T-helper 2 cell (primary cell): ENCODE measurements around the gene PNKD.
A peak's percentile ranks its signal among the peaks of the same experiment; 100 is the strongest.

Source experiments
- DNase-seq, 5 experiments: peaks; one replicate each; pipeline versions ENCODE4 v3.0.0 to v3.0.0-alpha.2; 2012 to 2022

Gene PNKD

DNA sequence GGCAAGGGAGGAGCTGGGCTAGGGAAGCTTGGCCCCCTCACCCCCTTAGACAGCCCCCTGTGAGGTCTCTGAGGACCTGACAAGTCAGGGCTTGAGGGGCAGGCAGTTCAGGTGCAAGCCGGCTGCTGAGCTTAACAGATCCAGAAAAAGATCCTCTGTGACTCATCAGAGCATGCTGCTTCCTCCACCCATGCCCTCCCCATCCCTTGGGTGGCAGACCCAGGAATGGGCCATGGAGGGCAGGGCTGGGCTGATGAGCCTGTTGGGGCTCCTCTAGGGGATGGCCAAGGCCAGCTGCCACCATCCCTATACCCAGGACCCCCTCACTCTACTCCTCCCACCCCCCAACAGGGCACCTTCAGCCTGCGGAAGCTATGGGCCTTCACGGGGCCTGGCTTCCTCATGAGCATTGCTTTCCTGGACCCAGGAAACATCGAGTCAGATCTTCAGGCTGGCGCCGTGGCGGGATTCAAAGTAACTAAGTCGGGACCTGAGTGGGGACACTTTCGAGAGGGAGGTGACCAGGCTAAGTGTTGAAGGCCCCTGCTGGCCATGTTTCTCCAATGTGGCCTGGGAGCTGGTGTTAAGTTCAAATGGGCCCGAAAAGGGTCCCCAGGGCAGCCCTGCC, 113.7 kb downstream of the PNKD start:
- DNase-seq, result no peak

DNA sequence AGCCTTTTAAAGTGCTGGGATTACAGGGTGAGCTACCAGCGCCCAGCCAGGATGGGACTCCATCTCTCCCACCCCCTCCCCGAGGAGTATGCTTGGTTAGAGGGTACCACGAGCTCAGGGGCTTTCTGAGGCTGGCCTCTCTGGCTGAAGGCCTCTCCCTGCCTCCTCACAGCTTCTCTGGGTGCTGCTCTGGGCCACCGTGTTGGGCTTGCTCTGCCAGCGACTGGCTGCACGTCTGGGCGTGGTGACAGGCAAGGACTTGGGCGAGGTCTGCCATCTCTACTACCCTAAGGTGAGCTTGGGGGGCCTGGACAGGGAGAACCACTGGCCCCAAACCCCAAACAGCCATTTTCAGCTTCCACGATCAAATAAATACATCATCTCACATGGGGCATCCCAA, 114.7 kb downstream of the PNKD start:
- no peak for DNase-seq

DNA sequence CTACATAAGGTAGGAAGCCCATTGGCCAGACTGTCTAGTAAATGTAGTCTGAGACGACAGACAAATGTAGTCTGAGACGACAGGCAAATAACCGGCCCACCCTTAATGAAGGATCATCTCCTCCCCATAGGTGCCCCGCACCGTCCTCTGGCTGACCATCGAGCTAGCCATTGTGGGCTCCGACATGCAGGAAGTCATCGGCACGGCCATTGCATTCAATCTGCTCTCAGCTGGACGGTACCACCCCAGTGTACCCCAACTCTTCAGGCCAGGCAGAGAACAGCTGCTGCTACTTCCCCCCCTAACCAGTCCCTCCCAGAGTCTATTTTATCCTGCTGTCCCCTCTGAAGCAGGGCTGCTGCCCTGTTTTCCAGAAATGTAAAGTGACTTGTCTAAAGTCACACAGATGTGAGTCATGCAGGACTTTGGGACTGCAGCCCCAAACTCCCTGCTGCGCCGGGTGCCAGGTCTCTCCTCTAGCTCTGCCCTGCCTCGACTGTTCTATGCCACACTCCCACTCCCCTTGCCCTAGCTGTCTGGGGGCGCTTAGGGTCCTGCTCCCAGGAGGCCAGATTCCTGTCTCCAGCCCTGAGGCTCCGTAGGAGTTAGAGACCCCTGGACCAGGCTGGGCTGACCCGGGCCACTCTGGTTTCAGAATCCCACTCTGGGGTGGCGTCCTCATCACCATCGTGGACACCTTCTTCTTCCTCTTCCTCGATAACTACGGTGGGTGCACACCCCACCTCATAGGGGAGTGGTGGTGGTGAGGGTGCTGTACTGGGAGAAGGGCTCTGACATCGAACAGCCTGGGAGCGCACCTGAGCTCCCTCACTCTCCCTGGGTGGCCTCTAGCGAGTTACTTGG, 116.4 kb downstream of the PNKD start:
- no peak for DNase-seq

DNA sequence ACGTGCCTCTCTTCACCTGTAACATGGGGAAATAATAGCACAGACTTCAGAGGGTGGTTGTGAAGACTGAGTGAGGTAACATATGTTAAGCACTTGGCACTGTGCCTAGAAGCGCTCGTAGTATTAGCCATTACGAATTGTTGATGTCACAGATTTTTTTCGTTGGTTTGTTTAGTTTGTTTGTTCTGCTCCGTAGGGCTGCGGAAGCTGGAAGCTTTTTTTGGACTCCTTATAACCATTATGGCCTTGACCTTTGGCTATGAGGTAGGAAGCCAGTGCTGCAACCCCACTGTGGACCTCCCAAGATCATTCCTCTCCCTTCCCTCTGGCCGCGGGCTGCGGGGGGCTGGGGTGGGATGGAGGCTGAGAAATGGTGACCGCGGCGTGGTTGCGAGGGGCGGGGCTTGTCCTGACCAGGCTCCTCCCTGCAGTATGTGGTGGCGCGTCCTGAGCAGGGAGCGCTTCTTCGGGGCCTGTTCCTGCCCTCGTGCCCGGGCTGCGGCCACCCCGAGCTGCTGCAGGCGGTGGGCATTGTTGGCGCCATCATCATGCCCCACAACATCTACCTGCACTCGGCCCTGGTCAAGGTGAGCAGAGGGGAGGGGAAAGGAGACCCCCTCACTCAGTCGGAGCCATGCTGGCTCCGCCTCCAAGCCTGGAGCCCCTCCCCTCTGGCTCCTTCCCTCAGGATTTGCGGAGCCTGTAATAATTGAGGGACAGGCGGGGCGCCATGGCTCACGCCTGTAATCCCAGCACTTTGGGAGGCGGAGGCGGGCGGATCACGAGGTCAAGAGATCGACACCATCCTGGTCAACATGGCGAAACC, 117.3 kb downstream of the PNKD start:
- no peak for DNase-seq

DNA sequence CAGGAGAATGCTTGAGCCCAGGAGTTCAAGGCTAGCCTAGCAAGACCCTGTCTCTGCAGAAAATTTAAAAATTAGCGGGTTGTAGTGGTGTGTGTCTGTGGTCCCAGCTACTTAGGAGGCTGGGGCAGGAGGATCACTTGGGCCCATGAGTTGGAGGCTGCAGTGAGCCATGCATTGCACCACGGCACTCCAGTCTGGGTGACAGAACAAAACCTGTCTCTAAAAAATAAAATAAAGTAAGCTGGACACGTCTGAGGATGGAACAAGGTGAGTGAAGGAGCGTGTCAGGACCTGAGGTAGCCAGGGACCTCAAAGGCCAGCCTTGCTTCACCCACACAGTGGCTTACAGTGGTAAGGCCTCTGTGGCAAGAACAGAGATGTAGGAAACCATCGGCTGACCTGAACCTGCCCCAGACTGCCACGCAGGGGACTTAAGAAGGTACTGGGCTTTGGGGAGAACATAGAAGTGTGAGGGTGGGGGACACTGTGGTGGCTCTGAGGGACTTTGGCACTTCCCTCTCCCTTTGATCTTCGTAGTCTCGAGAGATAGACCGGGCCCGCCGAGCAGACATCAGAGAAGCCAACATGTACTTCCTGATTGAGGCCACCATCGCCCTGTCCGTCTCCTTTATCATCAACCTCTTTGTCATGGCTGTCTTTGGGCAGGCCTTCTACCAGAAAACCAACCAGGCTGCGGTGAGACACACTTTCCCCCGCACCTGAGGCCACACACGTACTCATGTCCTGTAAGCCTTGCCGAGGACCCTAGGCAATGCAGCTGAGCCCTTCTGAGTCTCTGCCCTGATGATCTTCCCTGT, 119.2 kb downstream of the PNKD start:
- no peak for DNase-seq

- no peak for DNase-seq
Measured at GRCh38 chr2:218391202-218391601, 120.9 kb downstream of the PNKD start.

GRCh38 chr2:218392459-218392858, 122.1 kb downstream of the PNKD start:
- DNase-seq, result no peak

GRCh38 chr2:218392891-218393462, 122.7 kb downstream of the PNKD start:
- DNase-seq, result no peak

DNA sequence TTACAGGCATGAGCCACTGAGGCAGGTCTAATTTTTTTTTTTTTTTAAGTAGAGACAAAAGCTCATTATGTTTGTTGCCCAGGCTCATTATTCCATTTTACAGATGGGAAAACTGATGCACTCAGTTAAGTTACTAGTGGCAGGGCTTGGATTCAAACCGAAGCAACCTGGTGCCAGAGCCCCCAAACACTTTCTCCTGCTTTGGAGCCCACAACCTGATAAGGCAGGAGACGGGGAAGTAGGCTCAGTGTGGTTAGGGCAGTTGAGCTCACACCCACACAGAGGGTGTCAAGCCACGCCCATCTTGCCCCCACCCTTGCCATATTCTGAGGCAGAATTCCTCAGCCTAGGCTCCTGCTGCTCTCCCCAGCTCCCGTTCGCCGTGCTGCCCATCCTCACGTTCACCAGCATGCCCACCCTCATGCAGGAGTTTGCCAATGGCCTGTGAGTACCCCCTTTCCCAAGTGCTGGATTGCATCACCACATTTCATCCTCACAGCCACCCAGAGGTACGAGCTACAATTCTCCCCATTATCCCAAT, 123.5 kb downstream of the PNKD start:
- DNase-seq, result peak in 2 of 5 experiments; percentile 51 to 56

GRCh38 chr2:218394298-218395089, 124.2 kb downstream of the PNKD start:
- no peak for DNase-seq

- no peak for DNase-seq
Measured at GRCh38 chr2:218395090-218395444, 124.7 kb downstream of the PNKD start.

DNA sequence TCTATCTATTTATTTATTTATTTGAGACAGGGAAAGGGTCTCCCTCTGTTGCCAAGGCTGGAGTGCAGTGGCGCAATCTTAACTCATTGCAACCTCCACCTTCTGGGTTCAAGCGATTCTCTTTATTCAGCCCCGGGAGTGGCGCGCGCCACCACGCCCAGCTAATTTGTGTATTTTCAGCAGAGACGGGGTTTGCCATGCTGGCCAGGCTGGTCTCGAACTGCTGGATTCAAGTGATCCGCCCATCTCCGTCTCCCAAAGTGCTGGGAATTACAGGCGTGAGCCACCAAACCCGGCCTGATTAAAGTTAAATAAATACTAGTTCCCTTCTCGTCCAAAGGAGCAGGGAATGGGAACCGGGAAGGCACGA, 125.1 kb downstream of the PNKD start:
- no peak for DNase-seq

- peak; percentile 87 to 98 (median 92) for DNase-seq
Measured at GRCh38 chr2:218395826-218396687, 125.7 kb downstream of the PNKD start.
